Stimulated activated memory B cell treated with anti-CD40 and anti-IgM and Interleukin-4, amounts not matched to agents 10 μg/mL and 1 μg/mL and 100 μg/mL, for 72 hours (primary cell): ENCODE measurements around the gene HOXD9.

Experiments
- ATAC-seq: fragments of 150-1000 bp; cut with Tn5 transposase; 2 replicates; pipeline ENCODE4 v1.10.0; 2021
- H3K27ac Mint-ChIP-seq: one replicate; pipeline ENCODE4 v1.8.0; 2022; ENCODE audit warnings: mild to moderate bottlenecking, mixed read lengths
- H3K27me3 Mint-ChIP-seq: one replicate; pipeline ENCODE4 v1.8.0; 2022; ENCODE audit warnings: mixed read lengths
- H3K36me3 Mint-ChIP-seq: one replicate; pipeline ENCODE4 v1.8.0; 2022; ENCODE audit warnings: mixed read lengths
- H3K4me1 Mint-ChIP-seq: one replicate; pipeline ENCODE4 v1.8.0; 2022; ENCODE audit warnings: mixed read lengths
- H3K4me3 Mint-ChIP-seq: one replicate; pipeline ENCODE4 v1.8.0; 2022; ENCODE audit warnings: mild to moderate bottlenecking, moderate library complexity, mixed read lengths
- H3K9me3 Mint-ChIP-seq: one replicate; pipeline ENCODE4 v1.8.0; 2022; ENCODE audit warnings: mixed read lengths

Gene HOXD9

DNA sequence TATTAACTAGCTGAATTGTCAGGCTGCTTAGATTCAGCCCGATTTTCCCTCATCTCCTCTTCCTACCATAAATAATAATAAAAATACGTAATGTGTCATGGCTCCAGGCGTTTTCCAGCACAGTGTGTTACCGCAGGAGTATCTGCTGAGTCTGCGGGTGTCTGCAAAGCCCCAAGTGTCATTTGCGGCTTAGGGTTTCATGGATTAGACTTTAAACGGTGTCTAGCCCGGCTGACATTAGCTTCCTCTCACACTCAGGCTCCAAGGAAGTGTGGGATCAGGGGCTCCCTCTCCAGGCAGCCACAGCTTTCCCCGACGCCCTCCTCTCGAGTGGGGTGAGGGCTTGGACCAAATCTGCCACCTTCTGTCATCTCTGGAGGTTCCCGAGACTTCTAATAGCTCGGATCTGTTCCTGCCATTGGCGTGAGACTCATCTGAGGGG is 51.9 kb downstream of the HOXD9 start:
- Mint-ChIP-seq H3K4me3 (no peak overlapping the region), H3K27me3 (peaks cover 95% of the 10 kb centered on the region), H3K9me3 (no peaks in the 10 kb centered on the region)

More for the DNA sequence above, 51.9 kb downstream of the HOXD9 start:
- Mint-ChIP-seq H3K4me1 (peaks cover 19% of the 10 kb centered on the region), H3K36me3 (no peaks in the 10 kb centered on the region), H3K27ac (no peak overlapping the region)
- ATAC-seq, result no peak
